NCI-H510A treated with DMSO at 0.1 percent for 48 hours (cell line): ENCODE results near the gene TMEM260.
"Not testable (repeated sequence)": the region's sequence is repeated elsewhere in the genome, so short reads cannot be mapped to it uniquely, and the experiment has no call there.

Source experiments
- DNase-seq: peaks from one replicate; lab custom pipeline; 2025; lab: John Stamatoyannopoulos, UW

TMEM260 gene

GRCh38 chr14:56676042-56676441 lies 96.4 kb downstream of the TMEM260 start:
- no peak for DNase-seq

DNA sequence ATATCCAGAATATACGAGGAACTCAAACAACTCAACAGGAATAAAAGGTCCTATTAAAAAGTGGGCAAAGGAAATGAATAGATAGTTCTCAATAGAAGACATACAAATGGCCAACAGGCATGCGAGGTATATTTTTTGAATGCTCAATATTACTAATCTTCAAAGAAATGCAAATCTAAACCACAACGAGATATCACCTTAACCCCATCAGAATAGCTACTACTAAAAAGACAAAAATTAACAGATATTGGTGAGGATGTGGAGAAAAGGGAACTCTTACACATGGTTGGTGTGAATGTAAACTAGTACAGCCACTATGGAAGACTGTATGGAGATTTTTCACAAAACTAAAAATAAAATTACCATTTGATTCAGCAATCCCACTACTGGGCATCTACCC lies 99.2 kb downstream of the TMEM260 start:
- DNase-seq: no peak

DNA sequence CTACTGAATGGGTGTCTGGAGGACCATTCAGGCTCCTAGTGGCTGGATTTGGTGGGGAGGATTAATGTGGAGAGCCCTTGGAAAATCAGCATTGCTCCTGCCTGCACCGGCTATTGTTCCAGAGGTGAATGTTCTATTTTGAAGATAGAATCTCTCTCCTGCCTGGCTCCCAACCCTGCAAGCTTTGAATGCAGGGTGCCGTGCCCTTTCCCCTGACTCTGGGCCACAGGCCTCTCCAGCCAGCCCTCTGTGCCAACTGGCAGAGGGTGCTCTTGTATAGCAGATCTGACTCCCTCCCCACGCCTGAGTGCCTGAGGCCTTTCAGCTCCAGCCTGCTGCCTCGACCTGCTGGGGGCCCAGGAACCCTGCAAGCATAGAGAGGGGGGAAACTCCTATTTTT lies 106.8 kb downstream of the TMEM260 start:
- peak; percentile 11 for DNase-seq

GRCh38 chr14:56687123-56687522 lies 107.5 kb downstream of the TMEM260 start:
- DNase-seq: no peak

GRCh38 chr14:56694609-56695008 lies 115.0 kb downstream of the TMEM260 start:
- no peak for DNase-seq

DNA sequence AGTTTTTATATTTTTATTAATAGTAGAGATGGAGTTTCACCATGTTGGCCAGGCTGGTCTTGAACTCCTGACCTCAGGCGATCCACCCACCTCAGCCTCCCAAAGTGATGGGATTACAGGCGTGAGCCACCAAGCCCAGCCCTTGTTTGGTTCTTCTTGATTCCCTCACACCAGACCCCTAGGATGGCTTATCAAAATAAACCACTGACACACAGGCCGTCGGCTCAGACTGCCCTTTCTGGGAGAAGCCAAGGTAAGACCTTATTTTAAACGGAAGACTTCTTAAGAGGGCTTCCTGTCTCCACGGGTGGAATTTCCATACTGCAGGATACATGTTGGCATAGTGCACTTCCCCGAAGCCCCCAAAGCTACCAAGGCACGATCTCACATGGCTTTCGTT lies 115.6 kb downstream of the TMEM260 start:
- not testable (repeated sequence) for DNase-seq
